ENCODE data around the gene ZCCHC12. TPM values are rescaled to one million over a fixed set of nuclear protein-coding genes. Genes with fewer than 3 reads are reported as not detected.

ZCCHC12 gene
- total and polyA plus RNA-seq, 2 experiments from 2014 or later, result 0.08 to 0.17 TPM

- no peak for DNase-seq (ENCODE audit: low spot score)
- Histone ChIP-seq H2AFZ (no peak overlapping the region), H3K79me2 (no peaks in the 10 kb centered on the region), H3K9me3 (ENCODE audit: low read depth) (no peaks in the 10 kb centered on the region), H3K27ac (peak overlapping the region; percentile 2), H3K36me3 (replicated peaks; ENCODE audit: insufficient read depth, low read depth) (no peaks in the 10 kb centered on the region), H3K4me1 (ENCODE audit: insufficient read depth) (peaks cover 6% of the 10 kb centered on the region), H3K4me3 (no peak overlapping the region), H4K20me1 (ENCODE audit: insufficient read depth, poor library complexity, severe bottlenecking) (no peaks in the 10 kb centered on the region), H3K27me3 (no peaks in the 10 kb centered on the region), H3K9me2 (replicated peaks; ENCODE audit: insufficient read depth) (no peaks in the 10 kb centered on the region), H3K4me2 (no peak overlapping the region)
- 77% methylated on average over 3 of the region's 3 CpGs for WGBS (ENCODE audit: low lambda C conversion rate, missing lambda C conversion rate)
- no peak for TF ChIP-seq CTCF (IDR thresholded peaks at IDR 0.05; ENCODE audit: poor library complexity)
- TF ChIP-seq EZH2 (IDR thresholded peaks at IDR 0.05; ENCODE audit: borderline replicate concordance), result no peak
- TF ChIP-seq EZH2phosphoT487 (IDR thresholded peaks at IDR 0.05; ENCODE audit: low read depth, severe bottlenecking, unreplicated experiment), result no peak
Observed at GRCh38 chrX:118855681-118856310, 32.2 kb downstream of the ZCCHC12 start.

- 60% methylated on average over 3 of the region's 3 CpGs for WGBS (ENCODE audit: low lambda C conversion rate, missing lambda C conversion rate)
- Histone ChIP-seq H3K4me2 (no peak overlapping the region), H3K4me3 (no peak overlapping the region), H3K4me1 (ENCODE audit: insufficient read depth) (peaks cover 6% of the 10 kb centered on the region), H3K79me2 (no peaks in the 10 kb centered on the region), H4K20me1 (ENCODE audit: insufficient read depth, poor library complexity, severe bottlenecking) (no peaks in the 10 kb centered on the region), H3K27me3 (no peaks in the 10 kb centered on the region), H3K9me2 (replicated peaks; ENCODE audit: insufficient read depth) (no peaks in the 10 kb centered on the region), H3K27ac (no peak overlapping the region), H2AFZ (no peak overlapping the region), H3K9me3 (ENCODE audit: low read depth) (no peaks in the 10 kb centered on the region), H3K36me3 (replicated peaks; ENCODE audit: insufficient read depth, low read depth) (no peaks in the 10 kb centered on the region)
- no peak for DNase-seq (ENCODE audit: low spot score)
- TF ChIP-seq CTCF (IDR thresholded peaks at IDR 0.05; ENCODE audit: poor library complexity), result no peak
- no peak for TF ChIP-seq EZH2phosphoT487 (IDR thresholded peaks at IDR 0.05; ENCODE audit: low read depth, severe bottlenecking, unreplicated experiment)
- TF ChIP-seq EZH2 (IDR thresholded peaks at IDR 0.05; ENCODE audit: borderline replicate concordance), result no peak
Observed at GRCh38 chrX:118857006-118857405, 33.4 kb downstream of the ZCCHC12 start.

GRCh38 chrX:118861338-118861737 lies 37.7 kb downstream of the ZCCHC12 start:
- H3K9me3 ChIP-seq (ENCODE audit: low read depth), result no peaks in the 10 kb centered on the region
- TF ChIP-seq EZH2 (IDR thresholded peaks at IDR 0.05; ENCODE audit: borderline replicate concordance) (no peak), CTCF (IDR thresholded peaks at IDR 0.05; ENCODE audit: poor library complexity) (no peak), EZH2phosphoT487 (IDR thresholded peaks at IDR 0.05; ENCODE audit: low read depth, severe bottlenecking, unreplicated experiment) (no peak)
- no peaks in the 10 kb centered on the region for H3K9me2 ChIP-seq (replicated peaks; ENCODE audit: insufficient read depth)
- no peak overlapping the region for H3K4me3 ChIP-seq
- no peak overlapping the region for H2AFZ ChIP-seq
- H3K27me3 ChIP-seq, result no peaks in the 10 kb centered on the region
- H3K36me3 ChIP-seq (replicated peaks; ENCODE audit: insufficient read depth, low read depth), result no peaks in the 10 kb centered on the region
- H3K4me1 ChIP-seq (ENCODE audit: insufficient read depth), result peaks cover 4% of the 10 kb centered on the region
- no peaks in the 10 kb centered on the region for H4K20me1 ChIP-seq (ENCODE audit: insufficient read depth, poor library complexity, severe bottlenecking)
- H3K27ac ChIP-seq, result no peak overlapping the region
- no peak for DNase-seq (ENCODE audit: low spot score)
- H3K4me2 ChIP-seq, result no peak overlapping the region
- no peaks in the 10 kb centered on the region for H3K79me2 ChIP-seq
- WGBS (ENCODE audit: low lambda C conversion rate, missing lambda C conversion rate), result 58% methylated on average over 2 of the region's 2 CpGs
